Measurements from ENCODE around the gene RNU6-1.

Gene RNU6-1

GRCh38 chr15:67839929-67840748 is at the start of gene RNU6-1:
Gene RNU6-1, minus strand, starts transcription at chr15:67840045.
- peak; percentile 97 for DNase-seq

GRCh38 chr15:67887776-67888175 is 47.9 kb upstream of the RNU6-1 start:
- DNase-seq, result no peak

- no peak for DNase-seq
Measured at GRCh38 chr15:67885861-67886260, 46.0 kb upstream of the RNU6-1 start.

- DNase-seq, result no peak
Measured at GRCh38 chr15:67885175-67885523, 45.3 kb upstream of the RNU6-1 start.

- peak; percentile 34 for DNase-seq
Measured at GRCh38 chr15:67884514-67885174, 44.8 kb upstream of the RNU6-1 start.

GRCh38 chr15:67884009-67884408 is 44.2 kb upstream of the RNU6-1 start:
- no peak for DNase-seq

GRCh38 chr15:67883234-67883773 is 43.5 kb upstream of the RNU6-1 start:
- no peak for DNase-seq

- no peak for DNase-seq
Measured at GRCh38 chr15:67882487-67883233, 42.8 kb upstream of the RNU6-1 start.

- no peak for DNase-seq
Measured at GRCh38 chr15:67880651-67881182, 40.9 kb upstream of the RNU6-1 start.

GRCh38 chr15:67879440-67880129 is 39.7 kb upstream of the RNU6-1 start:
- no peak for DNase-seq

- DNase-seq, result no peak
Measured at GRCh38 chr15:67878712-67879206, 38.9 kb upstream of the RNU6-1 start.

GRCh38 chr15:67873777-67874176 is 33.9 kb upstream of the RNU6-1 start:
- DNase-seq, result no peak

GRCh38 chr15:67870868-67871408 is 31.1 kb upstream of the RNU6-1 start:
- DNase-seq, result no peak

GRCh38 chr15:67869701-67870100 is 29.9 kb upstream of the RNU6-1 start:
- no peak for DNase-seq

GRCh38 chr15:67865766-67866165 is 25.9 kb upstream of the RNU6-1 start:
- DNase-seq, result no peak

GRCh38 chr15:67865331-67865730 is 25.5 kb upstream of the RNU6-1 start:
- DNase-seq, result no peak

- peak; percentile 78 for DNase-seq
Measured at GRCh38 chr15:67863442-67863987, 23.7 kb upstream of the RNU6-1 start.

- DNase-seq, result no peak
Measured at GRCh38 chr15:67862750-67863441, 23.1 kb upstream of the RNU6-1 start.

- DNase-seq, result no peak
Measured at GRCh38 chr15:67861983-67862382, 22.1 kb upstream of the RNU6-1 start.

- no peak for DNase-seq
Measured at GRCh38 chr15:67859331-67859946, 19.6 kb upstream of the RNU6-1 start.

GRCh38 chr15:67857220-67857619 is 17.4 kb upstream of the RNU6-1 start:
- DNase-seq, result no peak

Measured in activated CD4-positive, CD25-positive, alpha-beta regulatory T cell treated with anti-CD3 and anti-CD28 coated beads, Interleukin-2, amount 50 U/mL, for 72 hours (primary cell).